Testis (tissue), 3 donors: ENCODE data around the gene AVPR2. TPM values are rescaled to one million over a fixed set of nuclear protein-coding genes. Genes with fewer than 3 reads are reported as not detected.

Source experiments
- DNase-seq: peaks from one replicate; pipeline ENCODE4 v3.0.0-alpha.2; 2019
- H3K27ac ChIP-seq, 2 donors: fragments of 200-600 bp; sonication (generic); one replicate each; pipeline ENCODE4 v1.5.1; 2019
- H3K27me3 ChIP-seq: fragments of 200-600 bp; sonication (generic); one replicate; pipeline ENCODE4 v1.5.1; 2019
- H3K36me3 ChIP-seq: fragments of 200-600 bp; sonication (generic); one replicate; pipeline ENCODE4 v1.5.1; 2017; ENCODE audit warnings: low read depth; ENCODE audit errors: missing control alignments
- H3K4me1 ChIP-seq: fragments of 200-600 bp; sonication (generic); one replicate; pipeline ENCODE4 v1.5.1; 2019
- H3K4me3 ChIP-seq, 2 donors: fragments of 200-600 bp; sonication (generic); one replicate each; pipeline ENCODE4 v1.5.1; 2017 to 2019
- H3K9me3 ChIP-seq: fragments of 200-600 bp; sonication (generic); one replicate; pipeline ENCODE4 v1.5.1; 2017
- POLR2A ChIP-seq: fragments of 450-650 bp; IDR thresholded peaks from one replicate; pipeline ENCODE4 v1.6.1; 2017; ENCODE audit warnings: antibody characterized with exemption, mild to moderate bottlenecking, moderate library complexity
- WGBS, 2 donors: methylation state at CpG; one replicate each; pipeline ENCODE4 v1.1.5; 2018; 5-methylcytosine and 5-hydroxymethylcytosine counted together
- intact Hi-C: fragments of 100-400 bp; cut with DNase I; formaldehyde crosslinking; loops from one replicate; pipeline ENCODE4 v1.15.1; 2023; ENCODE audit warnings: low total_unique reads
- polyA plus RNA-seq: library from polyadenylated mRNA; stranded (reverse); fragments of 350-450 nt; fragmentation: Illumina TruSeq; extraction: RNeasy Lipid Tissue Mini Kit (QIAGEN cat#74804); gene quantifications from one replicate; pipeline ENCODE4 v1.2.3, GENCODE V29; 2014; ENCODE audit warnings: low read depth, low replicate concordance; ENCODE audit not compliant: insufficient read depth
- total RNA-seq, 2 donors: library from RNA; depleted of rRNA; stranded (reverse); fragments of >200 nt; gene quantifications; one replicate each; pipeline ENCODE4 v1.2.3, GENCODE V29; 2016
- TF ChIP-seq, protein P1 (sequence below), 3 experiments: fragments of 450-650 bp in 2 of 3; fragments of 200-600 bp in 1 of 3; sonication (generic) in 1 of 3; IDR thresholded peaks; one replicate each; pipeline ENCODE4 v1.5.1; 2016 to 2019; ENCODE audit warnings: antibody characterized with exemption in 3 of 3, mild to moderate bottlenecking in 2 of 3, moderate library complexity in 1 of 3

The AVPR2 gene
- total and polyA plus RNA-seq, 3 donors from 2014 or later, result 0.74 to 1.3 (median 1.1) TPM

- 0% methylated on average over 2 to 5 of the region's 8 CpGs for WGBS, 2 donors
- Histone ChIP-seq H3K27me3 (no peaks in the 10 kb centered on the region), H3K4me1 (peaks cover 13% of the 10 kb centered on the region), H3K4me3 (peak overlapping the region; percentile 52 to 67), H3K9me3 (no peaks in the 10 kb centered on the region), H3K36me3 (no peaks in the 10 kb centered on the region), H3K27ac (peak overlapping the region; percentile 74 to 88)
- intact Hi-C loops, result no loop called here
- DNase-seq, result no peak
- TF ChIP-seq POLR2A, result no peak
- TF ChIP-seq, protein P1, sequence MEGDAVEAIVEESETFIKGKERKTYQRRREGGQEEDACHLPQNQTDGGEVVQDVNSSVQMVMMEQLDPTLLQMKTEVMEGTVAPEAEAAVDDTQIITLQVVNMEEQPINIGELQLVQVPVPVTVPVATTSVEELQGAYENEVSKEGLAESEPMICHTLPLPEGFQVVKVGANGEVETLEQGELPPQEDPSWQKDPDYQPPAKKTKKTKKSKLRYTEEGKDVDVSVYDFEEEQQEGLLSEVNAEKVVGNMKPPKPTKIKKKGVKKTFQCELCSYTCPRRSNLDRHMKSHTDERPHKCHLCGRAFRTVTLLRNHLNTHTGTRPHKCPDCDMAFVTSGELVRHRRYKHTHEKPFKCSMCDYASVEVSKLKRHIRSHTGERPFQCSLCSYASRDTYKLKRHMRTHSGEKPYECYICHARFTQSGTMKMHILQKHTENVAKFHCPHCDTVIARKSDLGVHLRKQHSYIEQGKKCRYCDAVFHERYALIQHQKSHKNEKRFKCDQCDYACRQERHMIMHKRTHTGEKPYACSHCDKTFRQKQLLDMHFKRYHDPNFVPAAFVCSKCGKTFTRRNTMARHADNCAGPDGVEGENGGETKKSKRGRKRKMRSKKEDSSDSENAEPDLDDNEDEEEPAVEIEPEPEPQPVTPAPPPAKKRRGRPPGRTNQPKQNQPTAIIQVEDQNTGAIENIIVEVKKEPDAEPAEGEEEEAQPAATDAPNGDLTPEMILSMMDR (IDR thresholded peaks at IDR 0.05), result no peak
Observed at GRCh38 chrX:153927672-153927921, 23.1 kb downstream of the AVPR2 start.

GRCh38 chrX:153927922-153928760 lies 23.7 kb downstream of the AVPR2 start:
- Histone ChIP-seq H3K36me3 (no peaks in the 10 kb centered on the region), H3K9me3 (no peaks in the 10 kb centered on the region), H3K27ac (peak overlapping the region; percentile 74 to 88), H3K4me1 (peaks cover 10% of the 10 kb centered on the region), H3K27me3 (no peaks in the 10 kb centered on the region), H3K4me3 (peak overlapping the region; percentile 52 to 67)
- peak; percentile 95 for DNase-seq
- TF ChIP-seq, protein P1 (IDR thresholded peaks at IDR 0.05), result no peak
- TF ChIP-seq POLR2A, result no peak
- 0 to 2% methylated on average over 4 to 46 of the region's 76 CpGs for WGBS, 2 donors
- intact Hi-C loops, result no loop called here

- Histone ChIP-seq H3K27ac (peak overlapping the region in 1 of 2 donors; percentile 19), H3K27me3 (no peaks in the 10 kb centered on the region), H3K9me3 (no peaks in the 10 kb centered on the region), H3K36me3 (no peaks in the 10 kb centered on the region), H3K4me3 (no peak overlapping the region), H3K4me1 (peaks cover 7% of the 10 kb centered on the region)
- DNase-seq, result no peak
- WGBS, 2 donors, result 31% methylated on average over 9 of the region's 9 CpGs; no CpG with 5 or more reads in 1 of the 2 donors
- intact Hi-C loops, result no loop called here
- TF ChIP-seq, protein P1 (IDR thresholded peaks at IDR 0.05), result no peak
- no peak for TF ChIP-seq POLR2A
Observed at GRCh38 chrX:153928846-153929245, 24.4 kb downstream of the AVPR2 start.

GRCh38 chrX:153929576-153929975 lies 25.1 kb downstream of the AVPR2 start:
- H3K9me3 ChIP-seq, result no peaks in the 10 kb centered on the region
- H3K27me3 ChIP-seq, result no peaks in the 10 kb centered on the region
- H3K36me3 ChIP-seq, result no peaks in the 10 kb centered on the region
- no peak overlapping the region for H3K27ac ChIP-seq
- peaks cover 7% of the 10 kb centered on the region for H3K4me1 ChIP-seq
- H3K4me3 ChIP-seq, result no peak overlapping the region
- no peak for DNase-seq
- TF ChIP-seq, protein P1 (IDR thresholded peaks at IDR 0.05), result no peak
- TF ChIP-seq POLR2A, result no peak
- WGBS, 2 donors, result 81 to 93% methylated on average over 2 to 3 of the region's 10 CpGs
- intact Hi-C loops, result no loop called here
